ENCODE results near the gene MAPK8. TPM values are rescaled to one million over a fixed set of nuclear protein-coding genes. Genes with fewer than 3 reads are reported as not detected.

MAPK8 gene
- total RNA-seq, 1 experiment from 2014 or later: 52.9 TPM

- TF ChIP-seq PRDM15 (CRISPR knock-in tag; IDR thresholded peaks at IDR 0.05) (no peak), CREM (CRISPR knock-in tag; IDR thresholded peaks at IDR 0.05) (no peak), USF2 (CRISPR knock-in tag; IDR thresholded peaks at IDR 0.05) (no peak)
Observed at GRCh38 chr10:48353246-48353645, 46.8 kb downstream of the MAPK8 start (continued).

GRCh38 chr10:48357631-48358030 is 51.2 kb downstream of the MAPK8 start:
- H3K9me3 Mint-ChIP-seq: no peaks in the 10 kb centered on the region
- no peaks in the 10 kb centered on the region for H3K27me3 Mint-ChIP-seq (ENCODE audit: low read depth)
- no peak overlapping the region for H3K4me3 Mint-ChIP-seq
- H3K4me1 Mint-ChIP-seq: no peaks in the 10 kb centered on the region
- no peak overlapping the region for H3K27ac Mint-ChIP-seq
- no peak for DNase-seq (ENCODE audit: low spot score)
- H3K36me3 Mint-ChIP-seq: no peaks in the 10 kb centered on the region
- ATAC-seq: no peak
- ChIA-PET POLR2A (no interaction called here), CTCF (no interaction called here)
- no peak for TF ChIP-seq ZNF281 (CRISPR knock-in tag; IDR thresholded peaks at IDR 0.05)
- no peak for TF ChIP-seq PREB (CRISPR knock-in tag; IDR thresholded peaks at IDR 0.05; ENCODE audit: borderline replicate concordance)
- TF ChIP-seq ATF3 (CRISPR knock-in tag; conservative IDR thresholded peaks at IDR 0.05): no peak
- TF ChIP-seq JAZF1 (CRISPR knock-in tag; IDR thresholded peaks at IDR 0.05): no peak
- no peak for TF ChIP-seq TEAD4 (CRISPR knock-in tag; IDR thresholded peaks at IDR 0.05)
- no peak for TF ChIP-seq IRF1 (CRISPR knock-in tag; IDR thresholded peaks at IDR 0.05)
- TF ChIP-seq ATF2 (CRISPR knock-in tag; IDR thresholded peaks at IDR 0.05; ENCODE audit: borderline replicate concordance, low read depth): no peak
- TF ChIP-seq TEAD1 (CRISPR knock-in tag; IDR thresholded peaks at IDR 0.05): no peak
- no peak for TF ChIP-seq RORB (CRISPR knock-in tag; IDR thresholded peaks at IDR 0.05)
- no peak for TF ChIP-seq ZNF423 (CRISPR knock-in tag; IDR thresholded peaks at IDR 0.05)
- TF ChIP-seq ZNF532 (CRISPR knock-in tag; IDR thresholded peaks at IDR 0.05; ENCODE audit: borderline replicate concordance): no peak
- no peak for TF ChIP-seq GRHL2 (CRISPR knock-in tag; IDR thresholded peaks at IDR 0.05; ENCODE audit: insufficient replicate concordance, severe bottlenecking)
- TF ChIP-seq CREM (CRISPR knock-in tag; IDR thresholded peaks at IDR 0.05): no peak
